Testis (tissue), 3 donors: Measurements from ENCODE around the gene RRAD. TPM values are rescaled to one million over a fixed set of nuclear protein-coding genes. Genes with fewer than 3 reads are reported as not detected.

ENCODE experiments used
- DNase-seq: peaks from one replicate; pipeline ENCODE4 v3.0.0-alpha.2; 2019
- H3K27ac ChIP-seq, 2 donors: fragments of 200-600 bp; sonication (generic); one replicate each; pipeline ENCODE4 v1.5.1; 2019
- H3K27me3 ChIP-seq: fragments of 200-600 bp; sonication (generic); one replicate; pipeline ENCODE4 v1.5.1; 2019
- H3K36me3 ChIP-seq: fragments of 200-600 bp; sonication (generic); one replicate; pipeline ENCODE4 v1.5.1; 2017; ENCODE audit warnings: low read depth; ENCODE audit errors: missing control alignments
- H3K4me1 ChIP-seq: fragments of 200-600 bp; sonication (generic); one replicate; pipeline ENCODE4 v1.5.1; 2019
- H3K4me3 ChIP-seq, 2 donors: fragments of 200-600 bp; sonication (generic); one replicate each; pipeline ENCODE4 v1.5.1; 2017 to 2019
- H3K9me3 ChIP-seq: fragments of 200-600 bp; sonication (generic); one replicate; pipeline ENCODE4 v1.5.1; 2017
- CTCF ChIP-seq, 3 experiments: fragments of 450-650 bp in 2 of 3; fragments of 200-600 bp in 1 of 3; sonication (generic) in 1 of 3; IDR thresholded peaks; one replicate each; pipeline ENCODE4 v1.5.1; 2016 to 2019; ENCODE audit warnings: antibody characterized with exemption in 3 of 3, mild to moderate bottlenecking in 2 of 3, moderate library complexity in 1 of 3
- POLR2A ChIP-seq: fragments of 450-650 bp; IDR thresholded peaks from one replicate; pipeline ENCODE4 v1.6.1; 2017; ENCODE audit warnings: antibody characterized with exemption, mild to moderate bottlenecking, moderate library complexity
- WGBS, 2 donors: methylation state at CpG; one replicate each; pipeline ENCODE4 v1.1.5; 2018; 5-methylcytosine and 5-hydroxymethylcytosine counted together
- intact Hi-C: fragments of 100-400 bp; cut with DNase I; formaldehyde crosslinking; loops from one replicate; pipeline ENCODE4 v1.15.1; 2023; ENCODE audit warnings: low total_unique reads
- polyA plus RNA-seq: library from polyadenylated mRNA; stranded (reverse); fragments of 350-450 nt; fragmentation: Illumina TruSeq; extraction: RNeasy Lipid Tissue Mini Kit (QIAGEN cat#74804); gene quantifications from one replicate; pipeline ENCODE4 v1.2.3, GENCODE V29; 2014; ENCODE audit warnings: low read depth, low replicate concordance; ENCODE audit not compliant: insufficient read depth
- total RNA-seq, 2 donors: library from RNA; depleted of rRNA; stranded (reverse); fragments of >200 nt; gene quantifications; one replicate each; pipeline ENCODE4 v1.2.3, GENCODE V29; 2016

RRAD gene
- total and polyA plus RNA-seq, 3 donors from 2014 or later = 9.1 to 19.4 (median 12.4) TPM

- intact Hi-C loops = no loop called here
- 74 to 88% methylated on average over 2 of the region's 2 CpGs for WGBS, 2 donors
- no peak for TF ChIP-seq POLR2A
- Histone ChIP-seq H3K27ac (no peak overlapping the region), H3K27me3 (no peaks in the 10 kb centered on the region), H3K36me3 (no peaks in the 10 kb centered on the region), H3K4me3 (no peak overlapping the region), H3K9me3 (no peaks in the 10 kb centered on the region), H3K4me1 (peaks cover 25% of the 10 kb centered on the region)
- no peak for DNase-seq
Observed at GRCh38 chr16:66931665-66932064, 6.3 kb upstream of the RRAD start.

- intact Hi-C loops = no loop called here
- H3K9me3 ChIP-seq = no peaks in the 10 kb centered on the region
- WGBS, 2 donors = 57 to 62% methylated on average over 4 of the region's 4 CpGs
- H3K36me3 ChIP-seq = no peaks in the 10 kb centered on the region
- no peak for TF ChIP-seq POLR2A
- TF ChIP-seq CTCF (IDR thresholded peaks at IDR 0.05) = no peak
- peaks cover 22% of the 10 kb centered on the region for H3K4me1 ChIP-seq
- H3K4me3 ChIP-seq = no peak overlapping the region
- H3K27ac ChIP-seq = no peak overlapping the region
- DNase-seq = no peak
- no peaks in the 10 kb centered on the region for H3K27me3 ChIP-seq
Observed at GRCh38 chr16:66930189-66930588, 4.9 kb upstream of the RRAD start.

- no peak overlapping the region for H3K27ac ChIP-seq
Observed at GRCh38 chr16:66928702-66929388, 3.5 kb upstream of the RRAD start.

GRCh38 chr16:66927918-66928649 lies 2.7 kb upstream of the RRAD start:
- DNase-seq = no peak
- no peak overlapping the region for H3K4me3 ChIP-seq
- H3K4me1 ChIP-seq = peaks cover 22% of the 10 kb centered on the region
- no peak for TF ChIP-seq CTCF (IDR thresholded peaks at IDR 0.05)
- no peak for TF ChIP-seq POLR2A
- WGBS, 2 donors = 93 to 96% methylated on average over 7 to 8 of the region's 8 CpGs
- no peak overlapping the region for H3K27ac ChIP-seq
- no peaks in the 10 kb centered on the region for H3K36me3 ChIP-seq
- intact Hi-C loops = no loop called here
- no peaks in the 10 kb centered on the region for H3K9me3 ChIP-seq
- no peaks in the 10 kb centered on the region for H3K27me3 ChIP-seq

More at GRCh38 chr16:66928702-66929388, 3.5 kb upstream of the RRAD start:
- TF ChIP-seq POLR2A (no peak), CTCF (IDR thresholded peaks at IDR 0.05) (peak in 1 of 3 experiments; percentile 18)
- 84 to 89% methylated on average over 10 of the region's 10 CpGs for WGBS, 2 donors
- Histone ChIP-seq H3K9me3 (no peaks in the 10 kb centered on the region), H3K27me3 (no peaks in the 10 kb centered on the region), H3K36me3 (no peaks in the 10 kb centered on the region), H3K4me1 (peaks cover 21% of the 10 kb centered on the region), H3K4me3 (no peak overlapping the region)
- peak; percentile 50 for DNase-seq
- intact Hi-C loops = no loop called here

GRCh38 chr16:66926961-66927436 lies 1.7 kb upstream of the RRAD start:
- Histone ChIP-seq H3K9me3 (no peaks in the 10 kb centered on the region), H3K4me3 (no peak overlapping the region), H3K27me3 (no peaks in the 10 kb centered on the region), H3K36me3 (no peaks in the 10 kb centered on the region), H3K4me1 (peaks cover 22% of the 10 kb centered on the region), H3K27ac (no peak overlapping the region)
- WGBS, 2 donors = 67% methylated on average over 3 of the region's 3 CpGs; no CpG with 5 or more reads in 1 of the 2 donors
- DNase-seq = no peak
- intact Hi-C loops = no loop called here
- TF ChIP-seq POLR2A = no peak
- TF ChIP-seq CTCF (IDR thresholded peaks at IDR 0.05) = no peak
